GM19043 (cell line): Measurements from ENCODE around the gene TAS1R2.
"Not testable (repeated sequence)": the region's sequence is repeated elsewhere in the genome, so short reads cannot be mapped to it uniquely, and the experiment has no call there.

Experiments used
- ATAC-seq: cut with Tn5 transposase; IDR thresholded peaks from one replicate; pipeline ENCODE4 v1.9.1; 2021; ENCODE audit warnings: low read depth; ENCODE audit not compliant: unreplicated experiment

TAS1R2 gene

DNA sequence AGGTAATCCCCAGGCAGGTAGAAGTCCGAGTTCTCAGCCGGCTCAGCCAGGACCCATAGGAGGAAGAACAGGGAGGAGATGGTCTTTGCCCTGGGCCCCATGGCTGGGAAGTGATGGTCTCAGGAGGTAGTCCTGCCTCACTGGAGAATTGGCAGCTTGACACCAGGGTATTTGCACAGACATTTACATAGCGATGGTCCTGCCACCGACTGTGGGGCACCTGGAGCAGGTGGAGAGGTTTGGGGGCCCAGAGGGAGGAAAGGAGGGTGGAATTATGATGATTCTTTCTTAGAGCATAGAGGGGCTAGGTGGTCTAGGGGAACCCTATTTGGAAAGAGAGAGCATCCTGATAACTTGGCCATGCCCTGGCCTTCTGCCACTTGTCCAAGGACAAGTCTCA is at the start of gene TAS1R2:
Gene TAS1R2 (minus strand): TSS at position 101 of the 400 bp plus-strand sequence. CDS start 0 bp downstream, at position 101.
- ATAC-seq, result no peak

DNA sequence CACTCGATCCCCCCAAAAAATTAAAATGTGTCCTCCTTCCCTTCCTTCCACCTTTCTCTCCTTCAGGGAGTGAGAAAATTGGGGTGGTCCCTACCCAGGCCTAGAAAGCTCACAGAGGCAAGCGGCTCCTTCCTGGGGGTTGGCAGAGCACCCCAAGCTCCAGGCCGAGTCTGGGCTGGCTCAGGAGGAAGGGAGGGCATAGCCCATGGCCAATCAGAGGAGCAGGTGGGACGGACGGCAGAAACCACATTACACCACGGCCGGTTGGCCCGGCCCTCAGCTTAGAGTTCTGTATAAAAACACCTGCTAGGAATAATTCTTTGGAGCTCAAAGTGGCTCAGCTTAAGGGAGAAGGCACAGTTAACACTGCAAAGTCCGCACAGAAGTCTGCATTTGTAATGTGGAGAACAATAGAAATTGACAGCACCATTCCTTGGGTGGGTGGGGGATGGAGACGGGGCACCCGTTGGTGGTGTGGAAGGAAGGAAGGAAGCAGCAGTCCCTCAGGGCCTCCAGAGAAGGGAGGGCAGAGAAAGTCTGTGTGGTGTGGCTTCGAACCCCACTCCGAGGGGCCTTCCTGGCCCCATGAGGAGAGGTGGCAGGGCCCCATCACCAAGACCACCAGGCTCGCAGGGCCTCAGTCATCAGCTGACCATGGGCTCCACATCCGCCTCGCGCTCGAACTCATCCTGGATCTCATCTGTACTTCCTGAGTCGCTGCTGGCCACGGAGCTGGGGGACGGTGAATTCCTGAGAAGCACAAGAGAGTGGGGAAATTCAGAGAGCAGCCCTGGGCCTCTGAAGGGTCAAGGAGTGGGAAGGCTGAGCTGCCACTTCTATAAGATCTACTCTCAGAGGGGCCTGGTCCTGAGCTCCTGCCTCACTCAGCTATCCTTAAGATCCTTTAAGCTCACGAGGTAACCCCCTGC is 48.7 kb upstream of the TAS1R2 start:
- ATAC-seq, result no peak

DNA sequence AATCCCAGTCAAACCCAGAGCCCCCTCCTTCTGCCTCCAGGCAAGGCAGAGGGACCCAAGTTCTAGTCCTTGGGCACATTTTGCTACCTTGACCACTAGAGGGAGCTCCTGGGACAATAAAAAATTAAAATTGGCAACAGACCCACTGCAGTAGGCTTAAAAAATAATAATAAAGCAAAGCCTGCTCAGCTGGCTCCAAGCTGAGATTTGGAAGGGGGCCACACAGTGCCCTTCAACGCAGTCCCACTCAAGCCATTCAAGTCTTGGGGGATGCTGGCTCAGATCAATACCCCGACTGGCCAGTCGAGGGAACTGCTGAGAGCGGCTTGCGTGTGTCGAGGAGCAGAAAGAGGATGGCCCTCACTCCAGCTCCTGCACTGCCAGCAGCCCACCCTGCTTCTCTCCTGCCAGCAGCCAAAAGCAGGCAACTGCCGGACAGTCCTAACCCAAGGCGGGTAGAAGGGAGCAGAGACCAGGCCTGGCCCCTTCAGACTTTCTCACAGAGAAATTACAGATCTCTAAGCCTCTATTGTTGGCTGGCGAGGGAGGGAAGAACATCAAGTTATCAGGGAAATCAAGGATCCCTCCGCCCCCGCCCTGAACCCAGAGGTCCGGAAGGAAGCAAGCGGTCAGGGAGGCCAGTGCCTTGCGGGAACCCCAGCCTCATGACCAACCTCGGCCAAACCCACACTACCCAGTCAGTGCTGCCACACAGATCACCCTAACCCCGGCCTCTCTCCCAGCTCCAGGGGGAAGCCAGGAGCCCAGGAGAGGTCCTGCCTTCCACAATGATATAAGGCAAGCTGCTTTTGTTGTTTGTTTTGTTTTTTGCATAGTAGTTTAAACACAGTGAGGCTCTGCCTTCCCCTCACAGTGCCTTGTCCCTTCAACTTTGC is 47.8 kb upstream of the TAS1R2 start:
- ATAC-seq, result no peak

DNA sequence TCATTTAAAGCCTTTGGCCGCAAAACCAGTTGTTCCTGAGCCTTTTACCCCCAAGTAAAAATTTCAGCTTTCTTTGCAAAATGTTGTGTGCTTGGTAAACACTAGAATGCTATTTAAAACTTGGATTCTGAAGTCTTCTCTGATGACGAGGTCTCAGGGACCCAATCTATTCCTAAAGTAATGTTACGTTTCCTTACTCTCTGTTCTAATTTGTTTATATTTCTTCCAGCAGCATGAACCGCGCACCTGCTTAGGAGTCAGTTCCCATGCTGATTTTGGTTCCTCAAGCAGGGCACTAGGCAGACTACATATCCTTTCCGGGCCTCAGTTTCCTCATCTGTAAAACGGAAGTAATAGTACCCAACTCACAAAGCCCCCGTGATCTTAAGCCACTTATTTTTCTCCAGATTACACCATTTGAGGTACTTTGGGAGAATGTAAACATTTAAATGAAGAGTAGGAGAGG is 43.9 kb upstream of the TAS1R2 start:
- ATAC-seq, result no peak

DNA sequence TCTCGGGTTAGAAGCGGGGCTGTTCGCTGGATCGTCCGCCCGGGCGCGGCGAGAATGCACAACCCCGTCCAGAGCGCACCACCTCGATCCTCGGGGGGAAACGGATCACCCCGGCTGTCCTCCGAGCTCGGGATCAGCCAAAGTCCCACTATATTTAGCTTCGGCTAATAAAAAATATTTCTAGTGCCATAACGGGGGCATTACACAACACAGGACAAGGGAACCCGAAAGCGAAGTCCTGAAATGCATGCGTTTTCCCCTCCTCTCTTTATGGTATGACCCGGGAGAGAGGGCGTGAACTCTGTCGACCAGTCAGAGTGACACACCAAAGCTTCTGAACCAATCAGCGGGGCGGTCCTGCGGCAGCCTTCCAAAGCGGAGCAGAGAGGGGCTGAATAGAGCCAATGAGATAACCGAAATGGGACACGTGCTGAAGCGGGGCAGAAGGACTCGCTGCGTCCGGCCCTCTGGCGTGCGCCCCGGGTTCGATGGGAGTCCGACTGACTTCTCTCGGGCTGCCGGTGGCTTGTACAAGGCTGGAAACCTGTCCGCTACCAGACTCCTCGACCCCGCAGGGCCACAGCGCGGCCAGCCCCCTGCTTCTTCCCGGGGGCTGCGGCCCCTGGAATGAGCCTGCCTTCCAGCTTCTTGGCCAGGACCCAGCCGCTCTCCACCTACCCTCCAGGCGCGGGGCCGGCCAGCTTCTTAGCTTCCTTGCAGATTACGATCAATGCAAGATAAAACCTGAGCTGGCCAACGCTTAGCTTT is 43.2 kb upstream of the TAS1R2 start, which contains the start of gene ALDH4A1:
Gene ALDH4A1 (minus strand): TSS at position 33 of the 768 bp plus-strand sequence. CDS start 32 bp downstream, at position 1.
- ATAC-seq, result peak; percentile 97

DNA sequence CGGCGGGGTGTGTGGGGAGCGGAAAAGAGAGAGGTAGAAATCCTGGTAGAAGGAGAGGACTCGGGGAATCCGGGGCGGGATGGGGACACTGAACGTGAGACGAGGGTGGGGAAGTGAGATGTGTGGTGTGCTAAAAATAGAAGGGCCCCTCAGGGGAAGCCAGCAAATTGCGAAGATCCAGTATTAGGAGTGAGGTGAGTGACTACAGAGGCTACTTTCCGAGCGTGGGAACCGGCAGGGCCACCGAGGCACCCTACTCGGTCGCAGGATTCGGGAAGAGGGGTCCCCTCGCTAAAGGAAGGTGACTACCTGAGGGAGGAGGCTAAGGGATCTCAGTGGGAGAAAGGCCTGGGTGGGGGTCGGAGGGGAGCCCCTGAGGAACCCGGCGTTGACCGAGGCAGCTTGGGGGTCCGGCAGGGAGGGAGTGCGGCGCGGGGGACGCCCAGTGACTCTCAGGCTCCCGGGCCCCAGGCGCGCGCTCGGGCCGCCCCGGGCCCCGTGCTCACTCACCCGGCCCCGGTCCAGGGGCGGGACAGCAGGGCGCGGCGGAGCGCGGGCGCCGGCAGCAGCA is 42.6 kb upstream of the TAS1R2 start:
- no peak for ATAC-seq

DNA sequence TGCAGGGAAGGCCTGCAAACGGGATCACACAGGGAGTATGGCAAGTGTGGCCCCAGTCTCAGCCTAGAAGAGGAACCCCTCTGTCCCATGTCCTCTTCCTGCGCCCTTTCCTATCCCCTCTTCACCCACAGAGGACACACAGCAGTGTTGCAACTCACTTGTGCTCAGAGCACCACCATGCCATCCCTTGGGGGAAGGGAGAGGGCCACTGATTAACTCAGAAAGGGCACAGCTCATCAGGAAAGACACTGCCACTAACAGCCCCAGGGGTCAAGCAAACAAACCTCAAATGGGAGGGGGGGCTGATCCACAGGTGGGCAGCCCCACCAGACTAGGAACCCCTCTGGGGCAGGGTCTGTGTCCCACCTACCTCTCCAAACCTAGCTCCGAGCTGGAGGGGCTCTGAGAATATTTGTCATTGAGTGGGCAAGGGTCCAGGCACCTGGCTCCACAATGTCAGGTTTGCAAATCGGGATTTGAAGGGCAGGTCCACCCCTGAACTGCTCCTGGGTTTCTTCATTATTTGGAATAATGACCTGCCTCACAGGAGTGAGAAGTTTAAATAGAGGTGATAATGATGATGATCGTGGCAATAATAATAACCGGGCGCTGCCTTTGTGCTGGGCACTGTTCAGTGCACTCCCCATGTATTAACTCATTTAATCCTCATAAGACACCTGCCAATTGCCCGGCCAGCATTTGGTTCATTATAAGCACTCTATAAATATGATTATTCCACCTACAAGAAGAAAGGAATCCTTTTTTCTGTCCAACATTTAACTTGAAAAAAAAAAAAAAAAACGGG is 41.9 kb upstream of the TAS1R2 start:
- ATAC-seq, result no peak

DNA sequence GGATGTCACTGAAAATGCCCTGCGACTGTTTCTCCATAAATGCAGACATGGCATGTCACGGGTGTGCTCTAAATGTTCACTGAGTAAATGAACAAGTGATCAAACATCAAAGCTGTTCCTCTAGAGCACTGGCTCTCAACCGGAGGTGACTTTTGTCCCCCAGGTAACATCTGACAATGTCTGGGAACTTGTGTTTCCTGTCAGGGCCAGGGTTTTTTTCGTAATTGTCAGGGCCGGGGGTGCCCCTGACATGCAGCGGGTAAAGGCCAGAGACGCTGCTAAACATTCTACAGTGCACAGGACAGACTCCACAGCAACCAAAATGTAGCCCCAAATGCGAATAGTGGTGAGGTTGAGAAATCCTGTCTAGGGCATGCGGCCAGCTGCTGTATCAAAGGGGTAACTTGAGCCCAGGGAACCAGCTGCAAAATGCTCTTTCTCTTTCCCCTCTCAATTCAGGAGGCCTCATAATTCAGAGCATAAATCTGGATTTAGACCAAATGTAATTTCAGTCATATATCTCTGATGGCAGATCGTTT is 40.9 kb upstream of the TAS1R2 start:
- ATAC-seq, result no peak

DNA sequence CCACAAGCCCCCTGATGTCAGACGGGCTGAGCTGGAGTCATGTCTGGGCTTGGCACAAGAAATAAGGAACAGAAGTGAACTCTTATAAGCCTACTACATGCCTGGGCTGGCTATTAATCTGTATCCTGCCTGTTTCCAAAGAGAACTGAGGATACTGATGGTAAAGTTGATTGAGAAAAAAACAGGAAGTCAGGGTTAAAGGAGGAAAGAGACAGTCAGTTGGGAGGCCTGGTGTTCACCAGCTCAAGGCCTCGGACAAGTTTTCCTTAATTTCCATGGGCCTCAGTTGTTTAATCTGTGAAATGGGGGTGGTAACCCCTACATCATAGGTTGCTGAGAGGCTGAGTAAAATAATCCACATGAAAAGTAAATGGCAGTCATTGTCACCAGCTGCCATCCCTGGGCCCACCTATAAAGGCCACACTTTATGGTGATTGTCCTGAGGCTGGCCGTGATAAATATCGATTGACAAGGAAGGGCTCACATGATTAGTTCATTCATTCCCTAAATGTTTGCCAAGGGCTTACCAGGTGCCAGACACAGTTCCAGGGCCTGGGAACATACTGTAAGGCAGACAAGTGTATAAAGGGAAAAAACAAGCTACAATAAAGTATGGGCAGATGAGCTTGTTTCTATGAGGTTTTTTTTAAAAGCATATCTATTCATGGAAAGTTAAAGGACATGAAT is 40.0 kb upstream of the TAS1R2 start:
- ATAC-seq, result no peak

DNA sequence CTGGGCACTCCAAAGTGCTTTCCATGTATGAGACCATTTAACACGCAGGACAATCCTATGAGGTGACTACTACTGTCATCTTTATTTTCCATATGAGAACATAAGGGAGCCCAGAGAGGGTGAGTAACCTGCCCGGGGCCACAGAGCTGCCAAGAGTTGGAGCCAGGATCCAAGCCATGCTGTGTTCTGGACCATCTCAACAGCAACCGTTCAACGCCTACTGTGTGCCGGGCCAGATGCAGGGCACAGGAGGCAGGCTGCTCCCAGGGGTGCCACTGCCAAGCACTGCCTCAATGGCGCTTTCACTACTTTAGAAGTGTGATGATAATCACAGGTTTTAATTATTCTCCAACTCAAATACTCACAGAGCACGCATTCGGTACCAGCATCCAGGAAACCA is 39.1 kb upstream of the TAS1R2 start:
- no peak for ATAC-seq

DNA sequence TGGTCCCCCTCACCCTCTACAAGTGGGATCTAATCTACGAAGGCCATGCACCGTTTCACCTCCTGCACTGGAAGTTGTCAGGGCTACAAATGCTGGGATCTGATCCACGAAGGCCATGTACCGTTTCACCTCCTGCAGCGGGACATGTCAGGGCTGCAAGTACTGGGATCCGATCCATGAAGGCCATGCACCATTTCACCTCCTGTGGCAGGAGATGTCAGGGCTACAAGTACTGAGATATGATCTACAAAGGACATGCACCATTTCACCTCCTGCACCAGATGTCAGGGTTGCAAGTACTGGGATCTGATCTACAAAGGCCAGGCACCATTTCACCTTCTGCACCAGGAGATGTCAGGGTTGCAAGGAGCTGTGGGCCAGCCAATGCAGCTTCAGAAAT is 35.9 kb upstream of the TAS1R2 start:
- no peak for ATAC-seq

DNA sequence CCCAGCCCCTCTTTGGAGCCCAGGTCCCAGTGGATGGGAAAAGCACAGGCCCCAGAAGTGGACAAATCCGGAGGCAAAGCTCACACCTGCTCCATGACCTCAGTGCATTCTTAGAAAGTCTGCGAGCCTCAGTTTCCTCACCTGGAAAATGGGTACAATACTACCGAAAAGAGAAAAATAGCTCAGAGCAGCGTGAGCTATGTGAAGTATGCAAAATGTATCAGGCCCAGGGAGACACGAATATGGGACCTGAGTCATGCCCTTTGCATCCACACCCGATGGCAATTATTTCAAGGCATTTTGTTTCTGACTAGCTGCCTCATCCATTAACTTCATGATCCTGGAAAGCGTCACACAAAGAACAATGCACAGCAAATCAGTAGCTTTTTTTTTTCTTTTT is 33.7 kb upstream of the TAS1R2 start:
- no peak for ATAC-seq

DNA sequence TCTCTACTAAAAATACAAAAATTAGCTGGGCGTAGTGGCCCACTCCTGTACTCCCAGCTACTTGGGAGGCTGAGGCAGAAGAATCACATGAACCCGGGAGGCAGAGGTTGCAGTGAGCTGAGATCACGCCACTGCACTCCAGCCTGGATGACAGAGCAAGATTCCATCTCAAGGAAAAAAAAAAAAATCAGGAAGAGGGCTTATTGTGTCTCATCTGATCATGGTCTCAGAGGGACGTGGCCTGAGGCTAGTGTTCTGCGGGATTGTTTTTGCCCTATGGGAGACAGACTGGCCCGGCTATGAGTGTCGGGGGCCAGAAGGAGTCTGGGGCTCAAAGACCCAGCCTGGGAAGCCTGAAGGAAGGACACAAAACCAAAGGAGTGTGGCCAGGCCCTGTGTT is 32.4 kb upstream of the TAS1R2 start:
- not testable (repeated sequence) for ATAC-seq

DNA sequence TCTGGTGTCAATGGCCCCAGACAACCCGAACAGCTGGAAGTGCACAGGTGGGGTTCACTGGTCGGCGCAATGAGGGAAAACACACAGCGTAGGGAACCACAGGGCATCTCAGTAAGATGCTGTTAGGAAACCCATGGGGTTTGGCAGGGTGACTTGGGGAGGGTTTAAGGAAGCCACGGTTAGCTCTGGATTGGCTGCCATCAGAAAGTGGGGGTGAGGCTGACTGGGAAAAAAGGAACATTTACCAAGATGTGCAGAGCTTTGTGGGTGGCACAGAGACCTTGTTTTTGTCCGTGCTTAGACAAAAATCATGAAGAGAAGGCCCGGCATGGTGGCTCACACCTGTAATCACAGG is 31.9 kb upstream of the TAS1R2 start:
- ATAC-seq, result no peak

DNA sequence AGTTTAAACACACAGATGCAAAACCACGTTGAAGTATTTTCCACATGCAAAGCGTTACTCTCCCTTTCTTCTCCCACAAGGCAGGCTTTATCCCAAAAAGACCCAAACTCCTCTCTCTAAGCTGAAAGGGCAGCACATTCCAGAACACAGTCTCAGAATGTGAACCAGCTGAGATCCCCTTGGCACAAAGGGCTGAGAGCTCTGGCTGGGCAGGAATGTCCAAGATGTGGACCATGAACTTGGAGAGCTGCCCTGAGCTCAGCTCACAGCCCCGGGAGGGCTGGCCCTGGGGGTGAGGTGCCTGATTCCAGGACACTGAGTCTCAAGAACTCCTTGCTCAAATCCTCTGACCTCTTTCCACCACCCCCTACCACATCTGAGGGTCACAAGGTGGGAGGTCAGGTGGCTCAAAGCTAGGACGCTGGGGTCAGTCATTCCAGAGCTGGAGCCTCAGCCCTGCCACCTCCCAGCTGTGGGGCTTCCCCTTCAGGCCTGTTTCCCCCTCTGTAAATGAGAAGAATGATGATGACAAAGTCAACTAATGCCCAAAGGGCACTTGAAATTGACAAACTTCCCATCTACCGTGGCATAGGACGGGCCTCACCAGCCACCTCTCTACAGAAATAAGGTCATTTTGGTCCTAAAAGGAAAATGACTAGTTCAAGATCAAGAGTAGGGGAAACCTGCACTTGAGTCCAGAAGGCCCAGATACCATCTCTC is 31.4 kb upstream of the TAS1R2 start:
- ATAC-seq, result no peak

DNA sequence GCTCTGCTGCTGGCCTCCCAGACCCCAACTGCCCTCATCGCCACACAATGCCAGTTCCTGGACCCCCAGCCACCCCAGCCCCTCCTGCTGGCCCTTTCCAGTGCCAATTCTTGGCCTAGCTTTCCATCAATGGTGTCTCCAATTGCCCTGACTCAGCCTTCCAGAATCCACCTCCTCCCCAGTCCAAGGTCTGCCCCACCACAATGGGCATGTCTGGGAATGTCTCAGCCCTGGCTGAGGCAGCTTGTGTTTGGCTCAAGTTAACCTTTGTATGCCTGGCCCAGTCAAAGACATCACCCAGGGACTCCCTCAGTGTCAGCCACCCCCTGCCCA is 26.5 kb upstream of the TAS1R2 start:
- no peak for ATAC-seq

DNA sequence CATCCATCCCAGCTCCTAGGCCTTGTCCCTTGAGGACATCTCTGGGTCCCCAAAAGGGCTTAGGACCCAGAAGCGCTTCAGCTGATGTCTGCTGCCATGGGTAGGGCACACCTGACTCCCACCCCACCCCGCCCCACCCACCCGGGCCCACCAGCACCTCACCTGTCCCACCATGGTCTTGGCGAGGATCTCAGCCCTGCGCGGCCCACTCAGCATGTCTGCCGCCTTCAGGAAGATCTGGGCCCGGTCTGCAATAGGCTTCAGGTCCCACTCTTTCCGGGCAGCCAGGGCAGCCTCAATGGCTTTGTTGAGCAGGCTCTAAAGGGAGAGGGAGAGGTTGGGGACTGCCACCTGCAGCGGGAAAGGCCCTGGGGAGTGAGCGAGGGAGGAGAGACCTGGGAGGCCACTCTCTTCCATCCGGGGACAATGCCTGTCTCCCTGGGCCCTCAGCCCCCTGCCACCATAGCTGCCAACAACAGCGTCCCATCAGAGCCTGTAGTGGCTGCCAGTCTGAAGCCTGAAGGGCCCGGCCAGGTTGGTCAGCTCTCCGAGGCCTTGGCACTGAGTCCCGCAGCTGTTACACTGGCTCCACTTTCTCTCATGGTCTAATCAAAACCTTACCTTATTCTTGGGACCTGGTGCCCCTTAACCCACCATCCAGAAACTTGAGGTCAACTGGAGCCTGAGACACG is 26.0 kb upstream of the TAS1R2 start:
- ATAC-seq, result no peak
